Transverse colon (tissue), 4 donors: ENCODE results near the gene ZSCAN22. TPM values are rescaled to one million over a fixed set of nuclear protein-coding genes. Genes with fewer than 3 reads are reported as not detected.

Experiments used
- DNase-seq: peaks from one replicate; pipeline ENCODE4 v3.0.0-alpha.2; 2019
- H3K27ac ChIP-seq, 4 donors: fragments of 200-600 bp; sonication (generic); 2 replicates each; pipeline ENCODE4 v1.5.1; 2016 to 2018; ENCODE audit warnings: inconsistent platforms in 4 of 4
- H3K27me3 ChIP-seq: fragments of 200-600 bp; sonication (generic); 2 replicates; pipeline ENCODE4 v1.5.1; 2017; ENCODE audit warnings: inconsistent platforms
- H3K36me3 ChIP-seq, 4 donors: fragments of 200-600 bp; sonication (generic); 2 replicates each; pipeline ENCODE4 v1.5.1; 2017 to 2019; ENCODE audit warnings: inconsistent platforms in 4 of 4
- H3K4me1 ChIP-seq, 4 donors: fragments of 200-600 bp; sonication (generic); 2 replicates each; pipeline ENCODE4 v1.5.1; 2017 to 2020; ENCODE audit warnings: inconsistent platforms in 4 of 4
- H3K4me3 ChIP-seq, 4 donors: fragments of 200-600 bp; sonication (generic); 1 replicate in 1 of 4; 2 replicates in 3 of 4; pipeline versions ENCODE4 v1.5.1 to v1.6.1; 2017 to 2019; ENCODE audit warnings: inconsistent platforms in 4 of 4
- H3K9me3 ChIP-seq, 2 donors: fragments of 200-600 bp; sonication (generic); 2 replicates each; pipeline ENCODE4 v1.5.1; 2017 to 2019; ENCODE audit warnings: inconsistent platforms in 2 of 2
- CTCF ChIP-seq, 5 experiments: fragments of 200-600 bp in 3 of 5; fragments of 450-650 bp in 2 of 5; sonication (generic) in 3 of 5; IDR thresholded peaks; 1 replicate in 2 of 5; 2 replicates in 3 of 5; pipeline ENCODE4 v1.5.1; 2016 to 2017; ENCODE audit warnings: antibody characterized with exemption in 5 of 5, inconsistent platforms in 3 of 5, mild to moderate bottlenecking in 2 of 5, moderate library complexity in 1 of 5
- EP300 ChIP-seq: sonication (generic); formaldehyde crosslinking; IDR thresholded peaks from one replicate; pipeline ENCODE4 v1.6.1; 2017; ENCODE audit warnings: antibody characterized with exemption, low read depth
- POLR2A ChIP-seq: fragments of 450-650 bp; IDR thresholded peaks from one replicate; pipeline ENCODE4 v1.6.1; 2016; ENCODE audit warnings: antibody characterized with exemption, mild to moderate bottlenecking, moderate library complexity
- POLR2AphosphoS5 ChIP-seq, 3 donors: sonication (generic); formaldehyde crosslinking; IDR thresholded peaks; one replicate each; pipeline ENCODE4 v1.6.1; 2016; ENCODE audit warnings: antibody characterized with exemption in 3 of 3
- whole genome bisulfite sequencing, 2 donors: methylation state at CpG; one replicate each; pipeline ENCODE4 v1.1.5; 2018; ENCODE audit warnings: low coverage in 1 of 2; 5-methylcytosine and 5-hydroxymethylcytosine counted together
- in situ Hi-C, 4 donors: fragments of 200-750 bp; cut with MboI; loops; one replicate each; pipeline versions ENCODE4 v1.15.0 to v1.15.1; 2017; ENCODE audit warnings: low sequenced_read_pairs in 3 of 4, low pct_ligation_motif_present in 1 of 4, low pct_unique_long_range_greater_than_20kb in 1 of 4
- intact Hi-C: fragments of 100-400 bp; cut with DNase I; formaldehyde crosslinking; loops from one replicate; pipeline ENCODE4 v1.15.1; 2023; ENCODE audit warnings: low total_unique reads
- total RNA-seq, 4 donors: library from RNA; depleted of rRNA; stranded (reverse); fragments of >200 nt; gene quantifications; one replicate each; pipeline ENCODE4 v1.1.0, GENCODE V29; 2016

The ZSCAN22 gene
- total RNA-seq, 4 donors from 2014 or later = 3.0 to 11.6 (median 3.3) TPM

- in situ Hi-C loops = no loop called here
- H3K4me1 ChIP-seq = peaks cover 0 to 26% (median 8%) of the 10 kb centered on the region in 4 donors
- H3K9me3 ChIP-seq = no peaks in the 10 kb centered on the region
- TF ChIP-seq POLR2A (no peak), POLR2AphosphoS5 (IDR thresholded peaks at IDR 0.05) (no peak), CTCF (IDR thresholded peaks at IDR 0.05) (no peak), EP300 (no peak)
- H3K27ac ChIP-seq = no peak overlapping the region
- peak overlapping the region in 1 of 4 donors; percentile 29 for H3K4me3 ChIP-seq
- intact Hi-C loops = no loop called here
- H3K36me3 ChIP-seq = no peaks in the 10 kb centered on the region
- peaks cover 62% of the 10 kb centered on the region for H3K27me3 ChIP-seq
- 51 to 52% methylated on average over 5 to 8 of the region's 8 CpGs for WGBS, 2 donors
- no peak for DNase-seq
These were observed 22.8 kb downstream of the ZSCAN22 start for GRCh38 chr19:58349590-58349989.

- Histone ChIP-seq H3K27ac (no peak overlapping the region), H3K9me3 (no peaks in the 10 kb centered on the region), H3K4me1 (peaks cover 0 to 26% (median 8%) of the 10 kb centered on the region in 4 donors), H3K4me3 (peak overlapping the region in 1 of 4 donors; percentile 29), H3K36me3 (no peaks in the 10 kb centered on the region), H3K27me3 (peaks cover 62% of the 10 kb centered on the region)
- in situ Hi-C loops = no loop called here
- DNase-seq = no peak
- TF ChIP-seq EP300 (no peak), POLR2AphosphoS5 (IDR thresholded peaks at IDR 0.05) (no peak), POLR2A (no peak), CTCF (IDR thresholded peaks at IDR 0.05) (no peak)
- WGBS, 2 donors = 61% methylated on average over 40 of the region's 84 CpGs; no CpG with 5 or more reads in 1 of the 2 donors
- intact Hi-C loops = no loop called here
These were observed 23.4 kb downstream of the ZSCAN22 start for GRCh38 chr19:58350001-58350861.

- H3K9me3 ChIP-seq = no peaks in the 10 kb centered on the region
- DNase-seq = no peak
- no peaks in the 10 kb centered on the region for H3K36me3 ChIP-seq
- intact Hi-C loops = no loop called here
- no peak overlapping the region for H3K27ac ChIP-seq
- 85% methylated on average over 29 of the region's 34 CpGs; no CpG with 5 or more reads in 1 of the 2 donors for WGBS, 2 donors
- TF ChIP-seq EP300 (no peak), CTCF (IDR thresholded peaks at IDR 0.05) (no peak), POLR2A (no peak), POLR2AphosphoS5 (IDR thresholded peaks at IDR 0.05) (no peak)
- in situ Hi-C loops = no loop called here
- peaks cover 0 to 26% (median 8%) of the 10 kb centered on the region in 4 donors for H3K4me1 ChIP-seq
- no peak overlapping the region for H3K4me3 ChIP-seq
- peaks cover 60% of the 10 kb centered on the region for H3K27me3 ChIP-seq
These were observed 24.2 kb downstream of the ZSCAN22 start for GRCh38 chr19:58350871-58351557.

DNA sequence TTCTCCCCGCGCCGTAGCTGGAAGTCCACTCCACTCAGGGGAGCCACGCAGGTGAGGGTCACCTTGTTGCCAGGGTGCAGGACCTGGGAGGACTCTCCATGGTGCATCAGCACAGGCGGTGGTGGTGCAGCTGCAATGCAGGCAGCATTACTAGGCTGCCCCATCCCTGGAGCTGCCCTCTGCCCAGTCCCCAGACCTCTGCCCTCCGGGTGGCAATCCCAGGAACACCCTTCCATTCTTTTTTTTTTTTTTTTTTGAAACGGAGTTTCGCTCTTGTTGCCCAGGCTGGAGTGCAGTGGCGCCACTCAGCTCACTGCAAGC is 24.7 kb downstream of the ZSCAN22 start:
- peaks cover 0 to 28% (median 9%) of the 10 kb centered on the region in 4 donors for H3K4me1 ChIP-seq
- peaks cover 60% of the 10 kb centered on the region for H3K27me3 ChIP-seq
- DNase-seq = no peak
- TF ChIP-seq POLR2AphosphoS5 (IDR thresholded peaks at IDR 0.05) (no peak), CTCF (IDR thresholded peaks at IDR 0.05) (no peak), POLR2A (no peak), EP300 (no peak)
- WGBS, 2 donors = 93 to 100% methylated on average over 2 to 8 of the region's 9 CpGs
- intact Hi-C loops (no loop called here), in situ Hi-C loops (no loop called here)
- no peaks in the 10 kb centered on the region for H3K9me3 ChIP-seq
- no peak overlapping the region for H3K4me3 ChIP-seq
- no peaks in the 10 kb centered on the region for H3K36me3 ChIP-seq
- H3K27ac ChIP-seq = no peak overlapping the region
